Measurements from ENCODE around the gene ZBTB42.

GRCh38 chr14:104783484-104784217, 17.2 kb upstream of the ZBTB42 start:
- TF ChIP-seq, protein P1, sequence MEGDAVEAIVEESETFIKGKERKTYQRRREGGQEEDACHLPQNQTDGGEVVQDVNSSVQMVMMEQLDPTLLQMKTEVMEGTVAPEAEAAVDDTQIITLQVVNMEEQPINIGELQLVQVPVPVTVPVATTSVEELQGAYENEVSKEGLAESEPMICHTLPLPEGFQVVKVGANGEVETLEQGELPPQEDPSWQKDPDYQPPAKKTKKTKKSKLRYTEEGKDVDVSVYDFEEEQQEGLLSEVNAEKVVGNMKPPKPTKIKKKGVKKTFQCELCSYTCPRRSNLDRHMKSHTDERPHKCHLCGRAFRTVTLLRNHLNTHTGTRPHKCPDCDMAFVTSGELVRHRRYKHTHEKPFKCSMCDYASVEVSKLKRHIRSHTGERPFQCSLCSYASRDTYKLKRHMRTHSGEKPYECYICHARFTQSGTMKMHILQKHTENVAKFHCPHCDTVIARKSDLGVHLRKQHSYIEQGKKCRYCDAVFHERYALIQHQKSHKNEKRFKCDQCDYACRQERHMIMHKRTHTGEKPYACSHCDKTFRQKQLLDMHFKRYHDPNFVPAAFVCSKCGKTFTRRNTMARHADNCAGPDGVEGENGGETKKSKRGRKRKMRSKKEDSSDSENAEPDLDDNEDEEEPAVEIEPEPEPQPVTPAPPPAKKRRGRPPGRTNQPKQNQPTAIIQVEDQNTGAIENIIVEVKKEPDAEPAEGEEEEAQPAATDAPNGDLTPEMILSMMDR (IDR thresholded peaks at IDR 0.05; ENCODE audit: low read depth, low read length, poor library complexity, severe bottlenecking) = no peak
- TF ChIP-seq EZH2phosphoT487 (IDR thresholded peaks at IDR 0.05; ENCODE audit: borderline replicate concordance, low read length) = no peak

All from DOHH2 (cell line).